Dermis microvascular lymphatic vessel endothelial cell (primary cell): Measurements from ENCODE around the gene KRTAP9-4. TPM values are rescaled to one million over a fixed set of nuclear protein-coding genes. Genes with fewer than 3 reads are reported as not detected.
"Not testable (repeated sequence)": the region's sequence is repeated elsewhere in the genome, so short reads cannot be mapped to it uniquely, and the experiment has no call there.

Experiments
- DNase-seq, 2 donors: peaks; one replicate each; pipeline versions ENCODE4 v3.0.0 to v3.0.0-alpha.2; 2010; ENCODE audit warnings: low read depth in 2 of 2
- total RNA-seq: library from RNA; depleted of rRNA; stranded (reverse); fragments of >200 nt; gene quantifications from 2 replicates; pipeline ENCODE4 v1.2.1, GENCODE V29; 2014

The KRTAP9-4 gene, protein sequence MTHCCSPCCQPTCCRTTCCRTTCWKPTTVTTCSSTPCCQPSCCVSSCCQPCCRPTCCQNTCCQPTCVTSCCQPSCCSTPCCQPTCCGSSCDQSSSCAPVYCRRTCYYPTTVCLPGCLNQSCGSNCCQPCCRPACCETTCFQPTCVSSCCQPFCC
- not detected in 2 replicates for total RNA-seq

DNA sequence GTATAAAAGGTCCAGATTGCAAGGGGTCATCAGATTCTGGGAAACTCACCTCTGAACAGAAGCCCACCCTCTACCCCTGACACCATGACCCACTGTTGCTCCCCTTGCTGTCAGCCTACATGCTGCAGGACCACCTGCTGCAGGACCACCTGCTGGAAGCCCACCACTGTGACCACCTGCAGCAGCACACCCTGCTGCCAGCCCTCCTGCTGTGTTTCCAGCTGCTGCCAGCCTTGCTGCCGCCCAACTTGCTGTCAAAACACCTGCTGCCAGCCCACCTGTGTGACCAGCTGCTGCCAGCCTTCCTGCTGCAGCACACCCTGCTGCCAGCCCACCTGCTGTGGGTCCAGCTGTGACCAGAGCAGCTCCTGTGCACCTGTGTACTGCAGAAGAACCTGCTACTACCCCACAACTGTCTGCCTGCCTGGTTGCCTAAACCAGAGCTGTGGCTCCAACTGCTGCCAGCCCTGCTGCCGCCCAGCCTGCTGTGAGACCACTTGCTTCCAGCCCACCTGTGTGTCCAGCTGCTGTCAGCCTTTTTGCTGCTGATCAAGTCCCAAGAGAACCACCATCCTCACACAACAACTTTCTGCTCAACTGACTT, at the start of gene KRTAP9-4:
Gene KRTAP9-4, plus strand, starts transcription at position 51 of the 604 bp plus-strand sequence. Its CDS starts 34 bp downstream, at position 85.
- not testable (repeated sequence) for DNase-seq

DNA sequence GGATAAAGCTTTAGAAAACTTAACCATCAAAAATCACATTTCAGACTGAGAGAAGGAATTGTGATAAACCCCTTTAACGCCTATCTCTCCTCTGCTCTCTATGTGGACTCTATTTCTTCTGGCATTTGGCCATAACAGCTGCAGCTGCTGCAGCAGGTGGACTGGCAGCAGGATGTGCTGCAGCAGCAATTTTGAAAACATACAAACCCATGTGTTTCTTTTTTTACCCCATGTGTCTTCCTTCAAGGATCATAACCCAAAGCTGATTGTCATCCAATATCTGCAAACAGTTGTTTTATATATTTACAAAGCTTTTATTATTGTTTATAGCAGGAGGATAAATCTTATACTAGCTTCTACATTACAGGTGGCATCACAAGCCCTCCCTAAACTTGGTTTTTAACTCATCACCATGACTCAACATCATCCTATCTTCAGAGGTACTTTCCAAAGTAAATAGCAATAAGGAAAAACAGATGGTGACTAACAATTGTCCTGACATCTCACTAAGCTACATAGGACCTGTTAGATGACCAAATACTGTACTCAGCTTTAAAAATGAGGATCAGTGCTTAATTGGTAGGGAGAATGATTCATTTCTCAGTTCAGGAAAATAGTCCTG, 37.5 kb upstream of the KRTAP9-4 start:
- DNase-seq = no peak

GRCh38 chr17:41212524-41213169, 36.8 kb upstream of the KRTAP9-4 start:
- DNase-seq = no peak

GRCh38 chr17:41215681-41216080, 33.8 kb upstream of the KRTAP9-4 start:
- no peak for DNase-seq

DNA sequence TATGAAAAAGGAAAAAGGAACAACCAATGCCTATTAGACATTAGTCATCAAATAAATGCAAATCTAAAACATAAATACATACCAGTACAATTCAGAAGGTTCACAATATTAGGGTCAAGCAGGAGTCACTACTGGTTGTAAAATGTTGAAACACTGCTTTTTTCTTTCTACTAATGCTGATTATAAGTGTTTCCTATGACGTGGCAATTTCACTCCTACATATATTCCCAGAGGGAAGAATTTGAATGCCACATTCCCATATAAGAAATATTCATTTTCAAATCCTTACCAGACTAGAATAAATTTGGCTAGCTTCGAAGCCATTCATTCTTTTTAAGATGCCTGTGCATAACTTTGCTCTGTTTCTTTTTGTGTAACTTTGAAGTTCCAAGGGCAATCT, 25.7 kb upstream of the KRTAP9-4 start:
- no peak for DNase-seq

DNA sequence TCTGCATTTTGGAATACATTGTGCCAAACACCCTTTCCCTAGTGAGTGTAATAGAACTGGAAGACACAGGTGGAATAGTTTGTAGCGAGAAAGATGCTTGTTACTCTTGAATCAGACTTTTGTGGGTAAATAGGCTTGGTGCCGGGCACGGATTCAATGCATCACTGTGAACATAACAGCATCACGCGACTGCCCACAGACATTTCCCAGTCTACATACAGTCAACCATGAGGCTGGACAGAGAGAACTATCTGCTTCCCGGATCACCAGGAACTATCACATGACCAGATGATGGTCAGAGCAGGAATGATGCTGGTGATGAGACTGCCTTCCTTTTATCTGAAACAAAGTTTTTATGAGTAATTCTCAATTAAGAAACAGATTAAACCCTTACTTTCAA, 23.4 kb upstream of the KRTAP9-4 start:
- DNase-seq = no peak

GRCh38 chr17:41226598-41227095, 22.8 kb upstream of the KRTAP9-4 start, which contains the start of gene KRTAP9-2:
KRTAP9-2 (plus strand) TSS chr17:41226648; CDS start chr17:41226655, 7 bp downstream.
- not testable (repeated sequence) for DNase-seq

DNA sequence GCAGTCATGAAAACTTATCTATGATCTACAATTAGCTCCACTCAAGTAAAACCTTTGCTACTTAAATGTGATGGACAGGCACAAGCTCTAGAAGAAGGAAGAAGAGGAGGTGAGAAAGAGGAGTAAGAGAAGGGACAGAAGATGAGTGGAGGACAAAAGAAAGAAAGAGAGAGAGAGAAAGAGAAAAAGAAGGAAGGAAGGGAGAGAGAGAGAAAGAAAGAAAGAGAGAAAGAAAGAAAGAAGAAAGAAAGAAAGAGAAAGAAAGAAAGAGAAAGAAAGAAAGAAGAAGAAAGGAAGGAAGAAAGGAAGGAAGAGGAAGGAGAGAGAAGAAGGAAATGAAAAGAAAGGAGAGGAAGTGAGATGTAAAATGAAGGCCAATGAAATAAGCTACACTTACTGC, 19.4 kb upstream of the KRTAP9-4 start:
- no peak for DNase-seq

GRCh38 chr17:41231731-41232130, 17.8 kb upstream of the KRTAP9-4 start:
- DNase-seq = no peak

GRCh38 chr17:41232399-41233105, 16.9 kb upstream of the KRTAP9-4 start, which contains the start of gene KRTAP9-3:
KRTAP9-3 (plus strand) TSS chr17:41232449; CDS start chr17:41232502, 53 bp downstream.
- not testable (repeated sequence) for DNase-seq

- DNase-seq = not testable (repeated sequence)
Observed at GRCh38 chr17:41237116-41237515, 12.4 kb upstream of the KRTAP9-4 start.

- DNase-seq = not testable (repeated sequence)
Observed at GRCh38 chr17:41237949-41238437, 11.5 kb upstream of the KRTAP9-4 start, which contains the start of gene KRTAP9-8. KRTAP9-8 (plus strand) TSS chr17:41237999; CDS start chr17:41238052, 53 bp downstream.

- DNase-seq = not testable (repeated sequence)
Observed at GRCh38 chr17:41246995-41247787, 2.3 kb upstream of the KRTAP9-4 start.

- no peak for DNase-seq
Observed at GRCh38 chr17:41251261-41251660, 1.8 kb downstream of the KRTAP9-4 start.

GRCh38 chr17:41254861-41255260, 5.4 kb downstream of the KRTAP9-4 start:
- DNase-seq = no peak

DNA sequence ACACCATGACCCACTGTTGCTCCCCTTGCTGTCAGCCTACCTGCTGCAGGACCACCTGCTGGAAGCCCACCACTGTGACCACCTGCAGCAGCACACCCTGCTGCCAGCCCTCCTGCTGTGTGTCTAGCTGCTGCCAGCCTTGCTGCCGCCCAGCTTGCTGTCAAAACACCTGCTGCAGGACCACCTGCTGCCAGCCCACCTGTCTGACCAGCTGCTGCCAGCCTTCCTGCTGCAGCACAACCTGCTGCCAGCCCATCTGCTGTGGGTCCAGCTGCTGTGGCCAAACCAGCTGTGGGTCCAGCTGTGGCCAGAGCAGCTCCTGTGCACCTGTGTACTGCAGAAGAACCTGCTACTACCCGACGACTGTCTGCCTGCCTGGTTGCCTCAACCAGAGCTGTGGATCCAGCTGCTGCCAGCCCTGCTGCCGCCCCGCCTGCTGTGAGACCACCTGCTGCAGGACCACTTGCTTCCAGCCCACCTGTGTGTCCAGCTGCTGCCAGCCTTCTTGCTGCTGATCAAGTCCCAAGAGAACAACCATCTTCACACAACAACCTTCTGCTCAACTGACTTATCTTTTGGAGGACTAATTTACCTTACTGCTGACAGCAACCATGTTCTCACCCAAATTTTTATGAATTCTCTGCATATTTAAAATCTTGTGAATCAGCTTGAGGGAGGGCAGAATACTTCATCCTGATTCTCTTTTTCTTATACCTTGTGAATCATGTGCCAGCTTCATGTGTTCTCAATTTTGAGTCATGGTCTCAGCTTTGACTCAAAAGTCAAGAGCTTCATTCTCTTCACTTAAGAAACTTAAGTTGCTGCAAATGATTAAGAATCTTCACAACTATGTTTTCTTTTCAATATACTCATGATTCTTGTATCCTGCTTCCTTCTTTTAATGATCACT, 6.1 kb downstream of the KRTAP9-4 start, which contains the start of gene KRTAP9-9:
Gene KRTAP9-9, plus strand, starts transcription at position 4 of the 910 bp plus-strand sequence.
- not testable (repeated sequence) for DNase-seq

GRCh38 chr17:41256291-41256685, 6.8 kb downstream of the KRTAP9-4 start:
- no peak for DNase-seq

- no peak for DNase-seq
Observed at GRCh38 chr17:41258406-41258805, 8.9 kb downstream of the KRTAP9-4 start.

- DNase-seq = no peak
Observed at GRCh38 chr17:41263212-41263611, 13.7 kb downstream of the KRTAP9-4 start.
